ENCODE measurements around the gene UPF1. TPM values are rescaled to one million over a fixed set of nuclear protein-coding genes. Genes with fewer than 3 reads are reported as not detected.
A peak's percentile ranks its signal among the peaks of the same experiment; 100 is the strongest.

Gene UPF1
- total and polyA plus RNA-seq, 8 donors: 26.3 to 54.4 (median 37.5) TPM

- no peak for TF ChIP-seq CTCF (IDR thresholded peaks at IDR 0.05)
- H3K27ac ChIP-seq: no peak overlapping the region
- peaks cover 0 to 14% (median 6%) of the 10 kb centered on the region in 3 donors for H3K4me1 ChIP-seq
- no peaks in the 10 kb centered on the region for H3K27me3 ChIP-seq
- intact Hi-C loops (cut with DNase I): no loop called here
- no peak overlapping the region for H3K4me3 ChIP-seq
- H3K9me3 ChIP-seq: no peaks in the 10 kb centered on the region
- FAIRE-seq (no peak), ATAC-seq (no peak), DNase-seq (peak in 1 of 6 donors; percentile 72)
- H3K36me3 ChIP-seq: peaks cover 3 to 54% (median 46%) of the 10 kb centered on the region in 3 donors
- WGBS, 2 donors: 82 to 83% methylated on average over 27 of the region's 27 CpGs
These were observed 19.0 kb downstream of the UPF1 start for GRCh38 chr19:18850471-18851375.

- no peak overlapping the region for H3K4me3 ChIP-seq
- intact Hi-C loops (cut with DNase I): no loop called here
These were observed 20.0 kb downstream of the UPF1 start for GRCh38 chr19:18851673-18852325.

GRCh38 chr19:18852648-18853047, 20.9 kb downstream of the UPF1 start:
- no peak for FAIRE-seq
- ATAC-seq: no peak
- no peak overlapping the region for H3K27ac ChIP-seq
- intact Hi-C loops (cut with DNase I): no loop called here
- 87% methylated on average over 12 of the region's 12 CpGs for WGBS, 2 donors
- peaks cover 0 to 11% (median 3%) of the 10 kb centered on the region in 3 donors for H3K4me1 ChIP-seq
- H3K9me3 ChIP-seq: no peaks in the 10 kb centered on the region
- TF ChIP-seq CTCF (IDR thresholded peaks at IDR 0.05): no peak
- peak in 1 of 6 donors; percentile 27 for DNase-seq
- peaks cover 4 to 73% (median 64%) of the 10 kb centered on the region in 3 donors for H3K36me3 ChIP-seq
- no peaks in the 10 kb centered on the region for H3K27me3 ChIP-seq
- no peak overlapping the region for H3K4me3 ChIP-seq

More at GRCh38 chr19:18851673-18852325, 20.0 kb downstream of the UPF1 start:
- H3K27ac ChIP-seq: no peak overlapping the region
- no peaks in the 10 kb centered on the region for H3K27me3 ChIP-seq
- no peak for ATAC-seq
- no peak for TF ChIP-seq CTCF (IDR thresholded peaks at IDR 0.05)
- peaks cover 0 to 13% (median 6%) of the 10 kb centered on the region in 3 donors for H3K4me1 ChIP-seq
- H3K9me3 ChIP-seq: no peaks in the 10 kb centered on the region
- FAIRE-seq: no peak
- 94 to 97% methylated on average over 31 of the region's 31 CpGs for WGBS, 2 donors
- DNase-seq: peak in 1 of 6 donors; percentile 62
- H3K36me3 ChIP-seq: peaks cover 4 to 65% (median 57%) of the 10 kb centered on the region in 3 donors

GRCh38 chr19:18853755-18854427, 22.1 kb downstream of the UPF1 start:
- 88 to 91% methylated on average over 17 of the region's 17 CpGs for WGBS, 2 donors
- intact Hi-C loops (cut with DNase I): no loop called here
- Histone ChIP-seq H3K4me3 (no peak overlapping the region), H3K36me3 (peaks cover 6 to 85% (median 74%) of the 10 kb centered on the region in 3 donors), H3K9me3 (no peaks in the 10 kb centered on the region), H3K27ac (no peak overlapping the region), H3K4me1 (peaks cover 0 to 5% (median 0%) of the 10 kb centered on the region in 3 donors), H3K27me3 (no peaks in the 10 kb centered on the region)
- DNase-seq: no peak
- TF ChIP-seq CTCF (IDR thresholded peaks at IDR 0.05): no peak
- FAIRE-seq: no peak
- ATAC-seq: no peak

Data from pancreas (tissue), 10 donors.